Vagina (tissue), 2 donors: ENCODE results near the gene LRIT2.

Source experiments
- POLR2A ChIP-seq, 2 donors: fragments of 450-650 bp; IDR thresholded peaks; one replicate each; pipeline ENCODE4 v1.6.1; 2017; ENCODE audit warnings: antibody characterized with exemption in 2 of 2, mild to moderate bottlenecking in 2 of 2, moderate library complexity in 2 of 2
- POLR2AphosphoS5 ChIP-seq, 2 donors: sonication (generic); formaldehyde crosslinking; IDR thresholded peaks; one replicate each; pipeline ENCODE4 v1.9.0; 2017; ENCODE audit warnings: antibody characterized with exemption in 2 of 2, mild to moderate bottlenecking in 2 of 2, low read depth in 1 of 2; ENCODE audit not compliant: insufficient read depth in 1 of 2
- TF ChIP-seq, protein P1 (sequence below), 3 experiments: fragments of 450-650 bp in 2 of 3; fragments of 200-600 bp in 1 of 3; sonication (generic) in 1 of 3; IDR thresholded peaks; one replicate each; pipeline ENCODE4 v1.5.1; 2017 to 2019; ENCODE audit warnings: antibody characterized with exemption in 3 of 3, mild to moderate bottlenecking in 2 of 3, moderate library complexity in 2 of 3

- TF ChIP-seq POLR2AphosphoS5 (IDR thresholded peaks at IDR 0.05; ENCODE audit: insufficient read depth in 1 of 2, low read depth in 1 of 2) (no peak), POLR2A (IDR thresholded peaks at IDR 0.05) (no peak)
- TF ChIP-seq, protein P1, sequence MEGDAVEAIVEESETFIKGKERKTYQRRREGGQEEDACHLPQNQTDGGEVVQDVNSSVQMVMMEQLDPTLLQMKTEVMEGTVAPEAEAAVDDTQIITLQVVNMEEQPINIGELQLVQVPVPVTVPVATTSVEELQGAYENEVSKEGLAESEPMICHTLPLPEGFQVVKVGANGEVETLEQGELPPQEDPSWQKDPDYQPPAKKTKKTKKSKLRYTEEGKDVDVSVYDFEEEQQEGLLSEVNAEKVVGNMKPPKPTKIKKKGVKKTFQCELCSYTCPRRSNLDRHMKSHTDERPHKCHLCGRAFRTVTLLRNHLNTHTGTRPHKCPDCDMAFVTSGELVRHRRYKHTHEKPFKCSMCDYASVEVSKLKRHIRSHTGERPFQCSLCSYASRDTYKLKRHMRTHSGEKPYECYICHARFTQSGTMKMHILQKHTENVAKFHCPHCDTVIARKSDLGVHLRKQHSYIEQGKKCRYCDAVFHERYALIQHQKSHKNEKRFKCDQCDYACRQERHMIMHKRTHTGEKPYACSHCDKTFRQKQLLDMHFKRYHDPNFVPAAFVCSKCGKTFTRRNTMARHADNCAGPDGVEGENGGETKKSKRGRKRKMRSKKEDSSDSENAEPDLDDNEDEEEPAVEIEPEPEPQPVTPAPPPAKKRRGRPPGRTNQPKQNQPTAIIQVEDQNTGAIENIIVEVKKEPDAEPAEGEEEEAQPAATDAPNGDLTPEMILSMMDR (IDR thresholded peaks at IDR 0.05) = no peak
Measured at GRCh38 chr10:84227810-84228209, 2.5 kb upstream of the LRIT2 start.
